Measurements from ENCODE around the gene ACSS1. TPM values are rescaled to one million over a fixed set of nuclear protein-coding genes. Genes with fewer than 3 reads are reported as not detected.

Gene ACSS1
- total RNA-seq, 1 experiment from 2014 or later, result 12.8 TPM

- Histone ChIP-seq H3K4me3 (no peak overlapping the region), H3K36me3 (ENCODE audit: low read depth) (no peaks in the 10 kb centered on the region), H3K4me2 (no peak overlapping the region), H3F3A (ENCODE audit: insufficient read depth, low read depth) (peaks cover 23% of the 10 kb centered on the region; the same call in 1 of the 2 replicates), H3K9me2 (ENCODE audit: insufficient read depth) (no peaks in the 10 kb centered on the region), H4K20me1 (ENCODE audit: insufficient read depth) (no peaks in the 10 kb centered on the region), H3K79me2 (ENCODE audit: low read depth) (no peaks in the 10 kb centered on the region), H3K27me3 (ENCODE audit: insufficient read depth, low read depth) (no peaks in the 10 kb centered on the region), H2AFZ (no peak overlapping the region), H3K4me1 (replicated peaks; ENCODE audit: insufficient read depth) (peaks cover 36% of the 10 kb centered on the region), H3K9me3 (ENCODE audit: insufficient read depth, low read depth) (0 out of 2 replicates have a peak, but pooled peaks cover 3% of the 10 kb centered on the region), H3K27ac (no peak overlapping the region)
- POLR2A ChIA-PET (ENCODE audit: unreplicated experiment), result no interaction called here
- intact Hi-C loops (cut with micrococcal nuclease; ENCODE audit: unreplicated experiment), result loop anchor here (2.0 to 5.0 kb wide), 2 partner anchors 334 to 1177 kb away; no protein-coding TSS in a partner anchor
- TF ChIP-seq CTCF (conservative IDR thresholded peaks at IDR 0.05), result no peak
- no peak for TF ChIP-seq EZH2 (IDR thresholded peaks at IDR 0.05; ENCODE audit: low read depth)
- BruUV-seq (replicated peaks), result no TSS peak
- DNase-seq, result no peak
- CTCF ChIA-PET, result no interaction called here
Observed at GRCh38 chr20:25064561-25065071, 6.7 kb upstream of the ACSS1 start.

GRCh38 chr20:25063981-25064380 lies 6.0 kb upstream of the ACSS1 start:
- TF ChIP-seq CTCF (conservative IDR thresholded peaks at IDR 0.05), result no peak
- no peak for TF ChIP-seq EZH2 (IDR thresholded peaks at IDR 0.05; ENCODE audit: low read depth)
- DNase-seq, result no peak
- ChIA-PET POLR2A (ENCODE audit: unreplicated experiment) (interaction anchor here (0.6 kb wide), 1 partner anchor 40 kb away, joined by 3 read pairs; no protein-coding TSS in a partner anchor), CTCF (no interaction called here)
- Histone ChIP-seq H3K79me2 (ENCODE audit: low read depth) (no peaks in the 10 kb centered on the region), H4K20me1 (ENCODE audit: insufficient read depth) (no peaks in the 10 kb centered on the region), H3K4me1 (replicated peaks; ENCODE audit: insufficient read depth) (peaks cover 41% of the 10 kb centered on the region), H3K27me3 (ENCODE audit: insufficient read depth, low read depth) (no peaks in the 10 kb centered on the region), H3F3A (ENCODE audit: insufficient read depth, low read depth) (peaks cover 29% of the 10 kb centered on the region; the same call in 1 of the 2 replicates), H3K9me3 (ENCODE audit: insufficient read depth, low read depth) (0 out of 2 replicates have a peak, but pooled peaks cover under 1% of the 10 kb centered on the region), H3K9me2 (ENCODE audit: insufficient read depth) (no peaks in the 10 kb centered on the region), H3K4me3 (no peak overlapping the region), H3K27ac (no peak overlapping the region), H3K36me3 (ENCODE audit: low read depth) (no peaks in the 10 kb centered on the region), H2AFZ (no peak overlapping the region), H3K4me2 (no peak overlapping the region)
- BruUV-seq (replicated peaks), result no TSS peak
- intact Hi-C loops (cut with micrococcal nuclease; ENCODE audit: unreplicated experiment), result loop anchor here (2.0 kb wide), 1 partner anchor 335 kb away; no protein-coding TSS in a partner anchor

- H3K36me3 ChIP-seq (ENCODE audit: low read depth), result no peaks in the 10 kb centered on the region
- H3K9me2 ChIP-seq (ENCODE audit: insufficient read depth), result no peaks in the 10 kb centered on the region
- TF ChIP-seq CTCF (conservative IDR thresholded peaks at IDR 0.05) (no peak), EZH2 (IDR thresholded peaks at IDR 0.05; ENCODE audit: low read depth) (no peak)
- ChIA-PET CTCF (no interaction called here), POLR2A (ENCODE audit: unreplicated experiment) (interaction anchor here (0.6 kb wide), 1 partner anchor 40 kb away, joined by 3 read pairs; no protein-coding TSS in a partner anchor)
- H3K4me3 ChIP-seq, result no peak overlapping the region
- H3K79me2 ChIP-seq (ENCODE audit: low read depth), result no peaks in the 10 kb centered on the region
- no peak overlapping the region for H3K4me2 ChIP-seq
- DNase-seq, result no peak
- H3K9me3 ChIP-seq (ENCODE audit: insufficient read depth, low read depth), result no peaks in the 10 kb centered on the region
- H3K27me3 ChIP-seq (ENCODE audit: insufficient read depth, low read depth), result no peaks in the 10 kb centered on the region
- H3K27ac ChIP-seq, result no peak overlapping the region
- peaks cover 46% of the 10 kb centered on the region for H3K4me1 ChIP-seq (replicated peaks; ENCODE audit: insufficient read depth)
- BruUV-seq (replicated peaks), result no TSS peak
- intact Hi-C loops (cut with micrococcal nuclease; ENCODE audit: unreplicated experiment), result no loop called here
- H3F3A ChIP-seq (ENCODE audit: insufficient read depth, low read depth), result peaks cover 29% of the 10 kb centered on the region; the same call in 1 of the 2 replicates
- no peaks in the 10 kb centered on the region for H4K20me1 ChIP-seq (ENCODE audit: insufficient read depth)
- no peak overlapping the region for H2AFZ ChIP-seq
Observed at GRCh38 chr20:25063546-25063945, 5.6 kb upstream of the ACSS1 start.
